H1 (cell line): ENCODE results near the gene OR2Y1. TPM values are rescaled to one million over a fixed set of nuclear protein-coding genes. Genes with fewer than 3 reads are reported as not detected.

ENCODE experiments used
- CTCF ChIA-PET: fragments of 300-600 bp; sonication (Branson Sonifier 250); formaldehyde crosslinking; loops from one replicate; lab custom pipeline; 2021; ENCODE audit not compliant: partially characterized antibody; lab: Charles Lee
- POLR2A ChIA-PET: fragments of 300-600 bp; sonication (Branson Sonifier 250); formaldehyde crosslinking; loops from one replicate; lab custom pipeline; 2021; ENCODE audit warnings: inconsistent platforms; ENCODE audit not compliant: partially characterized antibody; lab: Charles Lee
- DNase-seq, 2 experiments: peaks; one replicate each; pipeline versions ENCODE4 v3.0.0 to v3.0.0-alpha.2; 2010 to 2022; ENCODE audit warnings: low spot score in 2 of 2, low read depth in 1 of 2, mixed read lengths in 1 of 2
- FAIRE-seq: peaks from 2 replicates; lab custom pipeline; 2011; peaks lifted over from hg19 to GRCh38; lab: Jason Lieb, UNC
- H2AFZ ChIP-seq: 2 replicates; pipeline ENCODE4 v1.8.1; 2012; ENCODE audit warnings: low read length, inconsistent platforms
- H2AK5ac ChIP-seq: 2 replicates; pipeline ENCODE4 v1.6.1; 2013; ENCODE audit warnings: low read depth, low read length
- H2BK120ac ChIP-seq: replicated peaks from 2 replicates; pipeline ENCODE3; 2013; ENCODE audit warnings: low read depth, low read length, inconsistent platforms
- H2BK12ac ChIP-seq: 2 replicates; pipeline ENCODE4 v1.6.1; 2013; ENCODE audit warnings: low read depth, low read length
- H2BK15ac ChIP-seq: 2 replicates; pipeline ENCODE4 v1.6.1; 2013; ENCODE audit warnings: low read length
- H2BK20ac ChIP-seq: 2 replicates; pipeline ENCODE4 v1.6.1; 2013; ENCODE audit warnings: low read length
- H2BK5ac ChIP-seq: 2 replicates; pipeline ENCODE4 v1.6.1; 2013; ENCODE audit warnings: low read depth, low read length
- H3K14ac ChIP-seq: 2 replicates; pipeline ENCODE4 v1.6.1; 2013; ENCODE audit warnings: inconsistent platforms; ENCODE audit not compliant: insufficient read length
- H3K18ac ChIP-seq: 2 replicates; pipeline ENCODE4 v1.6.1; 2013; ENCODE audit warnings: low read length; ENCODE audit errors: extremely low read depth
- H3K23ac ChIP-seq: 2 replicates; pipeline ENCODE4 v1.6.1; 2013; ENCODE audit warnings: inconsistent platforms; ENCODE audit not compliant: insufficient read length
- H3K23me2 ChIP-seq: 2 replicates; pipeline ENCODE4 v1.6.1; 2013; ENCODE audit warnings: low read depth, low read length
- H3K27ac ChIP-seq: 2 replicates; pipeline ENCODE4 v1.6.1; 2011; ENCODE audit warnings: low read depth, low read length, inconsistent platforms
- H3K27me3 ChIP-seq, 4 experiments: replicated peaks in 1 of 4; 1 replicate in 1 of 4; 2 replicates in 3 of 4; pipeline versions ENCODE4 v1.6.1 to v1.8.1; 2011 to 2013; ENCODE audit warnings: low read length in 3 of 4, mild to moderate bottlenecking in 3 of 4, inconsistent platforms in 2 of 4, mixed read lengths in 2 of 4, moderate library complexity in 1 of 4; ENCODE audit not compliant: control insufficient read depth in 3 of 4, insufficient read depth in 3 of 4; ENCODE audit errors: extremely low read depth in 1 of 4
- H3K36me3 ChIP-seq, 4 experiments: 2 replicates each; pipeline versions ENCODE4 v1.6.1 to v1.8.1; 2011 to 2013; ENCODE audit warnings: mild to moderate bottlenecking in 4 of 4, low read length in 3 of 4, moderate library complexity in 2 of 4, control low read depth in 1 of 4, inconsistent platforms in 1 of 4; ENCODE audit not compliant: insufficient read depth in 4 of 4, control insufficient read depth in 2 of 4
- H3K4ac ChIP-seq: replicated peaks from 2 replicates; pipeline ENCODE3; 2013; ENCODE audit warnings: low read length, low read depth, mixed read lengths, inconsistent platforms; ENCODE audit not compliant: insufficient read length
- H3K4me1 ChIP-seq, 4 experiments: replicated peaks in 1 of 4; 1 replicate in 1 of 4; 2 replicates in 3 of 4; pipeline versions ENCODE4 v1.6.1 to v1.8.1; 2011 to 2013; ENCODE audit warnings: low read length in 3 of 4, inconsistent platforms in 2 of 4, mixed read lengths in 1 of 4; ENCODE audit not compliant: insufficient read depth in 4 of 4, control insufficient read depth in 3 of 4
- H3K4me2 ChIP-seq, 2 experiments: 2 replicates each; pipeline versions ENCODE4 v1.6.1 to v1.8.1; 2011 to 2013; ENCODE audit warnings: low read depth in 2 of 2, low read length in 2 of 2, control low read depth in 1 of 2, inconsistent platforms in 1 of 2, mild to moderate bottlenecking in 1 of 2; ENCODE audit not compliant: insufficient read depth in 1 of 2
- H3K4me3 ChIP-seq, 4 experiments: fragments of 200-600, 300-600 bp in 1 of 4; sonication (generic), shearing (Covaris generic), sonication (Bioruptor Twin) in 1 of 4; 2 replicates each; pipeline versions ENCODE4 v1.5.1 to v1.8.1; 2011 to 2016; ENCODE audit warnings: low read length in 4 of 4, low read depth in 3 of 4, control low read depth in 2 of 4, inconsistent platforms in 2 of 4, mild to moderate bottlenecking in 2 of 4, mixed read lengths in 1 of 4, moderate library complexity in 1 of 4; ENCODE audit not compliant: insufficient read depth in 2 of 4; ENCODE audit errors: extremely low read depth in 1 of 4
- H3K56ac ChIP-seq: replicated peaks from 2 replicates; pipeline ENCODE3; 2013; ENCODE audit warnings: low read depth, mild to moderate bottlenecking, mixed read lengths, low read length, inconsistent platforms; ENCODE audit not compliant: insufficient read length
- H3K79me1 ChIP-seq: 2 replicates; pipeline ENCODE4 v1.6.1; 2013; ENCODE audit warnings: low read depth, low read length, control low read depth
- H3K79me2 ChIP-seq, 2 experiments: 2 replicates each; pipeline versions ENCODE4 v1.6.1 to v1.8.1; 2012 to 2013; ENCODE audit warnings: low read length in 2 of 2, mild to moderate bottlenecking in 2 of 2, inconsistent platforms in 1 of 2; ENCODE audit not compliant: insufficient read depth in 2 of 2, control insufficient read depth in 1 of 2
- H3K9ac ChIP-seq, 4 experiments: replicated peaks in 1 of 4; 1 replicate in 1 of 4; 2 replicates in 3 of 4; pipeline versions ENCODE4 v1.6.1 to v1.8.1; 2011 to 2013; ENCODE audit warnings: low read depth in 3 of 4, low read length in 3 of 4, control low read depth in 2 of 4, mild to moderate bottlenecking in 2 of 4, moderate library complexity in 2 of 4, inconsistent platforms in 1 of 4; ENCODE audit errors: extremely low read depth in 1 of 4
- H3K9me3 ChIP-seq, 2 experiments: 2 replicates each; pipeline versions ENCODE4 v1.6.1 to v1.8.1; 2012 to 2013; ENCODE audit warnings: mild to moderate bottlenecking in 2 of 2, moderate library complexity in 2 of 2, control low read depth in 1 of 2, inconsistent platforms in 1 of 2, low read depth in 1 of 2, low read length in 1 of 2, mixed read lengths in 1 of 2; ENCODE audit not compliant: insufficient read depth in 2 of 2
- H4K20me1 ChIP-seq, 2 experiments: replicated peaks in 1 of 2; 2 replicates each; pipeline versions ENCODE3 to v1.8.1; 2011 to 2013; ENCODE audit warnings: inconsistent platforms in 2 of 2, low read length in 2 of 2, mild to moderate bottlenecking in 1 of 2; ENCODE audit not compliant: insufficient read depth in 2 of 2, control insufficient read depth in 1 of 2
- H4K5ac ChIP-seq: 2 replicates; pipeline ENCODE4 v1.6.1; 2013; ENCODE audit warnings: low read length, low read depth, mixed read lengths, inconsistent platforms; ENCODE audit not compliant: insufficient read length
- H4K8ac ChIP-seq: 2 replicates; pipeline ENCODE4 v1.8.0; 2013; ENCODE audit warnings: mild to moderate bottlenecking, moderate library complexity, low read length, inconsistent platforms; ENCODE audit not compliant: insufficient read depth; ENCODE audit errors: extremely low read depth
- H4K91ac ChIP-seq: replicated peaks from 2 replicates; pipeline ENCODE3; 2013; ENCODE audit warnings: low read length, mixed read lengths, inconsistent platforms; ENCODE audit not compliant: insufficient read length
- ASH2L ChIP-seq: fragments of 200-600, 300-600 bp; sonication (generic); IDR thresholded peaks from one replicate; pipeline ENCODE4 v1.7.1; 2017; ENCODE audit warnings: low read length
- CBX5 ChIP-seq: fragments of 300-800, 300-1000 bp; sonication (generic); IDR thresholded peaks from 2 replicates; pipeline ENCODE4 v1.7.1; 2016; ENCODE audit warnings: antibody characterized with exemption, low read length, low read depth
- EP300 ChIP-seq, 2 experiments: IDR thresholded peaks; 1 replicate in 1 of 2; 2 replicates in 1 of 2; pipeline ENCODE4 v1.6.1; 2011 to 2012; ENCODE audit warnings: low read depth in 2 of 2, low read length in 2 of 2, mild to moderate bottlenecking in 2 of 2, borderline replicate concordance in 1 of 2, inconsistent platforms in 1 of 2, moderate library complexity in 1 of 2
- MAFK ChIP-seq: IDR thresholded peaks from 2 replicates; pipeline ENCODE4 v1.6.1; 2012; ENCODE audit warnings: low read depth, mild to moderate bottlenecking, improper control_type of control experiment, low read length
- NANOG ChIP-seq: IDR thresholded peaks from 2 replicates; pipeline ENCODE4 v1.6.1; 2011; ENCODE audit warnings: low read length, low read depth, mild to moderate bottlenecking, inconsistent platforms; ENCODE audit not compliant: insufficient read depth, poor library complexity, severe bottlenecking
- POLR2AphosphoS5 ChIP-seq: IDR thresholded peaks from 2 replicates; pipeline ENCODE4 v1.6.1; 2011; ENCODE audit warnings: low read depth, low read length
- RXRA ChIP-seq: IDR thresholded peaks from 2 replicates; pipeline ENCODE4 v1.6.1; 2011; ENCODE audit warnings: low read depth, mild to moderate bottlenecking, low read length, moderate library complexity; ENCODE audit not compliant: insufficient read depth
- SIX5 ChIP-seq: IDR thresholded peaks from 2 replicates; pipeline ENCODE4 v1.6.1; 2011; ENCODE audit warnings: mild to moderate bottlenecking, low read depth, low read length
- SP2 ChIP-seq: IDR thresholded peaks from 2 replicates; pipeline ENCODE4 v1.6.1; 2012; ENCODE audit warnings: mild to moderate bottlenecking, low read length, inconsistent platforms
- SRF ChIP-seq: IDR thresholded peaks from 2 replicates; pipeline ENCODE4 v1.6.1; 2011; ENCODE audit warnings: mild to moderate bottlenecking, low read depth, low read length, moderate library complexity
- TCF12 ChIP-seq: IDR thresholded peaks from 2 replicates; pipeline ENCODE4 v1.6.1; 2011; ENCODE audit warnings: low read depth, mild to moderate bottlenecking, low read length
- USF2 ChIP-seq: IDR thresholded peaks from 2 replicates; pipeline ENCODE4 v1.6.1; 2011; ENCODE audit warnings: low read length, improper control_type of control experiment
- WGBS, 2 experiments: shearing (Covaris generic) in 1 of 2; methylation state at CpG; one replicate each; pipeline versions ENCODE4 v1.1.6 to v1.1.7; 2013 to 2015; ENCODE audit warnings: low lambda C conversion rate in 2 of 2, mixed read lengths in 2 of 2, inconsistent platforms in 1 of 2, low coverage in 1 of 2, missing lambda C conversion rate in 1 of 2; ENCODE audit not compliant: insufficient replicate concordance in 2 of 2, insufficient coverage in 1 of 2, insufficient read length in 1 of 2; ENCODE audit errors: extremely low coverage in 1 of 2, missing lambda C conversion rate in 1 of 2; 5-methylcytosine and 5-hydroxymethylcytosine counted together
- polyA plus RNA-seq, 7 experiments: library from polyadenylated mRNA; depleted of rRNA in 3 of 7; stranded (reverse) in 5 of 7; unstranded in 2 of 7; fragments of >200 nt in 5 of 7; fragments of 200-250 nt in 2 of 7; gene quantifications; 1 replicate in 5 of 7; 2 replicates in 1 of 7; 4 replicates in 1 of 7; pipeline versions ENCODE4 v1.2.1 to v1.2.3, GENCODE V29; 2011 to 2013; ENCODE audit warnings: missing spikeins in 2 of 7, mixed read lengths in 2 of 7
- total RNA-seq: library from RNA; stranded (reverse); fragmentation: NEBNext Ultra II Directional; extraction: Animal tissue kit (Norgen Biotek cat#: 25700); gene quantifications from 2 replicates; pipeline ENCODE4 v1.2.1, GENCODE V29; 2021

OR2Y1 gene
- total and polyA plus RNA-seq, 2 of the 8 experiments (the other 6 are each of a cell fraction or from before 2014, with no cell fraction given), result not detected

- H2BK120ac ChIP-seq, result no peak overlapping the region
- POLR2A ChIA-PET, result no interaction called here
- TF ChIP-seq CBX5 (no peak), SRF (no peak), SIX5 (no peak), USF2 (no peak), TCF12 (no peak), NANOG (no peak), MAFK (no peak), EP300 (IDR thresholded peaks at IDR 0.05; ENCODE audit: borderline replicate concordance in 1 of 2, low read depth in 2 of 2, low read length in 2 of 2) (no peak), SP2 (no peak), ASH2L (no peak), RXRA (no peak), POLR2AphosphoS5 (no peak)
Measured at GRCh38 chr5:180777475-180777874, 37.6 kb upstream of the OR2Y1 start.

More at GRCh38 chr5:180777475-180777874, 37.6 kb upstream of the OR2Y1 start:
- no peak overlapping the region for H2AFZ ChIP-seq
- no peak overlapping the region for H3K4me3 ChIP-seq
- no peak overlapping the region for H3K56ac ChIP-seq
- no peaks in the 10 kb centered on the region for H3K79me1 ChIP-seq
- no peaks in the 10 kb centered on the region; a peak in 1 of 8 replicates for H3K36me3 ChIP-seq
- H3K23ac ChIP-seq, result no peak overlapping the region
- H3K27me3 ChIP-seq, result no peaks in the 10 kb centered on the region
- H3K9ac ChIP-seq, result no peak overlapping the region
- no peaks in the 10 kb centered on the region for H3K4me1 ChIP-seq
- H3K4ac ChIP-seq, result no peak overlapping the region
- no peaks in the 10 kb centered on the region for H3K79me2 ChIP-seq
- no peak overlapping the region for H3K14ac ChIP-seq
- 100% methylated on average over 1 of the region's 1 CpG; no CpG with 5 or more reads in 1 of the 2 experiments for WGBS, 2 experiments
- H3K9me3 ChIP-seq, result peaks cover 0 to under 1% of the 10 kb centered on the region in 2 experiments; a peak in 1 of 4 replicates
- DNase-seq (no peak), FAIRE-seq (no peak)
- no peak overlapping the region for H4K5ac ChIP-seq
- H4K8ac ChIP-seq, result no peak overlapping the region
- CTCF ChIA-PET, result no interaction called here
- no peaks in the 10 kb centered on the region for H4K20me1 ChIP-seq
- H3K23me2 ChIP-seq, result no peaks in the 10 kb centered on the region; the same call in 1 of the 2 replicates
- no peak overlapping the region for H2BK12ac ChIP-seq
- no peak overlapping the region for H2BK15ac ChIP-seq
- H4K91ac ChIP-seq, result no peak overlapping the region
- no peak overlapping the region for H3K27ac ChIP-seq
- H3K18ac ChIP-seq, result no peak overlapping the region
- no peak overlapping the region for H3K4me2 ChIP-seq
- H2BK5ac ChIP-seq, result no peak overlapping the region
- no peak overlapping the region for H2BK20ac ChIP-seq
- no peak overlapping the region for H2AK5ac ChIP-seq
